Activated CD4-positive, alpha-beta T cell treated with anti-CD3 and anti-CD28 coated beads, Interleukin-10, Interleukin-2, amounts not matched to agents 100 ng/mL and 50 ng/mL, durations not matched to agents 16 hours and 8 hours (primary cell): Measurements from ENCODE around the gene SMG6.

ENCODE experiments used
- DNase-seq: peaks from one replicate; pipeline ENCODE4 v3.0.0-alpha.2; 2020

The SMG6 gene

GRCh38 chr17:2093349-2093748, 210.2 kb downstream of the SMG6 start:
- no peak for DNase-seq

- no peak for DNase-seq
Observed at GRCh38 chr17:2092253-2092652, 211.3 kb downstream of the SMG6 start.

GRCh38 chr17:2090804-2091534, 212.6 kb downstream of the SMG6 start:
- DNase-seq: no peak

GRCh38 chr17:2090210-2090641, 213.4 kb downstream of the SMG6 start:
- DNase-seq: no peak

- DNase-seq: no peak
Observed at GRCh38 chr17:2089021-2089422, 214.6 kb downstream of the SMG6 start.

GRCh38 chr17:2087597-2088211, 215.9 kb downstream of the SMG6 start:
- DNase-seq: peak; percentile 78

GRCh38 chr17:2086306-2086705, 217.3 kb downstream of the SMG6 start:
- DNase-seq: no peak

- DNase-seq: no peak
Observed at GRCh38 chr17:2085648-2085949, 218.0 kb downstream of the SMG6 start.

- no peak for DNase-seq
Observed at GRCh38 chr17:2084766-2085647, 218.6 kb downstream of the SMG6 start.

- no peak for DNase-seq
Observed at GRCh38 chr17:2084036-2084765, 219.4 kb downstream of the SMG6 start.

GRCh38 chr17:2083613-2084035, 220.0 kb downstream of the SMG6 start:
- no peak for DNase-seq

- no peak for DNase-seq
Observed at GRCh38 chr17:2082003-2082781, 221.4 kb downstream of the SMG6 start.

GRCh38 chr17:2081564-2081963, 222.0 kb downstream of the SMG6 start:
- no peak for DNase-seq

- DNase-seq: no peak
Observed at GRCh38 chr17:2077040-2077439, 226.5 kb downstream of the SMG6 start.

GRCh38 chr17:2076087-2076984, 227.2 kb downstream of the SMG6 start:
- DNase-seq: no peak

- DNase-seq: no peak
Observed at GRCh38 chr17:2075336-2076086, 228.1 kb downstream of the SMG6 start.

GRCh38 chr17:2074919-2075318, 228.7 kb downstream of the SMG6 start:
- no peak for DNase-seq

GRCh38 chr17:2071455-2072281, 231.9 kb downstream of the SMG6 start:
- DNase-seq: no peak

GRCh38 chr17:2071024-2071385, 232.6 kb downstream of the SMG6 start:
- no peak for DNase-seq
